ENCODE results near the gene TRIO.

TRIO gene

DNA sequence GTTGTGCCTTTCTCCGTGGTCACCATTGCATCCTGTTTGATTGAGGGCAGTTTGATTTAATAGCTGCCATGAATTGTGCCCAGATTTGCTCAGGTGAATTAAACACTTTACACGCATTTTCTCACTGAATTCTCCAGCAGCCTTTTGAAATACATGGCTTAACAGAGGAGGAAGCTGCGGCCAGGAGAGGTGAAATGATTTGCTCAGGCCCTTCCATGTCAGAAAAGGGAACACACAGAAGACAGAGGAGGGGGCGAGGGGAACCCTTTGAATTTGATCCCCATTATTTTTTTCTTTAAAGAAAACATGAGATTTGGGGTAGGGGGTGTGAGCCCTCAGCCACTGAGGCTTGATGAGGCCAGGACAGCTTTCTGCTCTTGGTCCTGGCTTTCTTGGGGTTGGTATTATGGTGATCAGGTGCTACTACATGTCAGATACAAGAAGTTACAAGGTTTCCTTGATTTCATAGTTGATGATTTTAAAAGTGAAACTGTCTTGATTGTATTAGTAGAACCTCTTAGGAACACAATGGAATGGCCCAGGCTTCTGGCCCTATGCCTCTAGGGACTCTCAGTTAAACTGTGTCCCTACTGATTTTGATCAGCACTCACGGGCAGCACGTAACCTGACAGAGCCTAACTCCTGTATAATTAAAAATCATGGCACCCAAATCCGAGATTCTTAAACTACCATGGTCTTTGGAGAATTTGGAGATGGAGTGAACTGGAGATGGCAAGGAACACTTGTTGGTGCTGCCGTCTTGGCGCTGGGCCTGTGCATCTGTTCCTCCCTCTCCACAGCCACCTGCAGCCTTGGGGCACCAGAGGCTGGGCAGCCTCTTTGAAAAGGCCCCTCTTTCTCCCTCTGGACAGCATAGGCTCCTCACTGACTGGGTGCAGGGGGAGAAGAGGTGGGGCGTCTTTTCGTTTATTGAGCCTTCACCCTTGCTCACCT, 107.9 kb downstream of the TRIO start:
- DNase-seq, result no peak

DNA sequence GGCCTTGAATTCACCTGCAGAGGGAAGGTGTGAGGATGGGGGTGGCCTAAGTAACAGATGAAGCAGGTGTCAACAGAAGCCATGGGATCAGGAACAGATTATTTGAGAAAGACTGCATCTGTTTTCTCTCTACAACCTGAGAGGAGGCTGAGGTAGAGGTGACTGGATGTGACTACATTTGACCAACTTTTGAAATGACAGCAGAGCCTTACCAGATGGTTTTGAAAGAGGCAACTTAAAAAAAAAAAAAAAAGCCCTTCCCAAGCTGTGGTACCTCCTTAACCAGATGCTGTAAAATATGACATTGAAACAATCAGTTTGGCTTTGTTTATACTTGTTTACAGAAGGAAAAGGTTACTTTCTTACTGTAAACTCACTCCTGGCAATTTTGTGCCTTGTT, 108.6 kb downstream of the TRIO start:
- no peak for DNase-seq

DNA sequence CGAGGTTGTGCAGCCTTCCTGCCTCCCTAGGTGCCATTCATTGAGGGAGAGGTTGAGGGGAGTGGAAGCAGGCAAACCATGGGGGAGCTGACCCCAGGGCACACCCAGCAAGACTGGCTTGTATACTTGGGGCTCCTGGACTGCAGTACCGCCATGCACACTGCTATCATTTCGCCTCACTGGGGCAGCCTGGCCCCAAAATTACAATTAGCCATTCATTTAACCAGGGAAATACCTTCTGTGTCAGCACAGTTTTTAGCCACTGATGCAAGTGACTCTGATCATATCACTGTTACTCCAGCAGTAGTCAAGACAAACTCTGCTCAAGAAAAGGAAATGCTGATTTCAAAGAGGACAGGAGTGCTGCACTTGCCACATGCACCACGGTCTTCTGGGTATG, 109.7 kb downstream of the TRIO start:
- no peak for DNase-seq

DNA sequence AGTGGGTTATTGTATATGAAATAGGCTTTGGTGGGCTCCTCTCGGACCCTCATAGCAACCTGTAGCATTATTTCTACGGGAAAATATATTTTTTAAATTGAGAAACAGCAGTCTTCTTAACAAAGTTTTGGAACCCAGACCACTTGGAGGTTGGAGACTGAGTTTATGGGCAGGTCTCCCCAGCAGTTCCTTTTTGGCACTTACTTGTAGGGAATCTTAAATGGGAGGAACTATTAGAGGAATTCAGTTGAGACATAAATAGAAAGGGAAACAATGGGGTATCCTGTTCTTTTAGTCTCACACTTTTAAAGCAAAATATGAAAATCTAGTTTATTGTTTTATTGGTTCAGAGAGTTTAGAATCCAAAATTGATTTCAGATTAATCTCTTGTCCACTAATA, 111.5 kb downstream of the TRIO start:
- no peak for DNase-seq

DNA sequence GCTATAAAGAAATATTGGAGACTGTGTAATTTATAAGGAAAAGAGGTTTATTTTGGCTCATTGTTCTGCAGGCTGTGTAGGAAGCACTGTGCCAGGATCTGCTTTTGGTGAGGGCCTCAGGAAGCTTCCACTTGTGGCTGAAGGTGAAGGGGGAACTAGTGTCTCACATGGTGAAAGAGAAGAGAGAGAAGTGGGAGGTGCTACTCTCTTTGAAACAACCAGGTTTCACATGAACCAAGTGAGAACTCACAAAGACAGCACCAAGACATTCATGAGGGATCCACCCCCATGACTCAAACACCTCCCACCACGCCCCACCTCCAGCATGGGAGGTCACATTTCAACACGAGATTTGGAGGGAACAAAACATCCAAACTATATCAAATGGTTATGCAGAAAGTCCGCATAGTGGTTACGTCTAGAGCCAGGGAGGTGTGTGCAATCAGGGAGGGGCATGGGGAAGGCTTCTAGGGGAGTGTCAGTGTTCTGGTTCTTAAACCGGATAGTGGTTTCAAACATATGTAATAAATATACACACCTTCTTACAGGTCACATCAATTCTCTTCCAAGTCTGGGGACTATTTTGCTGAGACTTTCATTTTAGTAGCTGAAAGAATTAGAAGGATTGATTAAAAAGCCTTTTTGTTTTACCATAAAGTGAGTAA, 113.0 kb downstream of the TRIO start:
- no peak for DNase-seq

DNA sequence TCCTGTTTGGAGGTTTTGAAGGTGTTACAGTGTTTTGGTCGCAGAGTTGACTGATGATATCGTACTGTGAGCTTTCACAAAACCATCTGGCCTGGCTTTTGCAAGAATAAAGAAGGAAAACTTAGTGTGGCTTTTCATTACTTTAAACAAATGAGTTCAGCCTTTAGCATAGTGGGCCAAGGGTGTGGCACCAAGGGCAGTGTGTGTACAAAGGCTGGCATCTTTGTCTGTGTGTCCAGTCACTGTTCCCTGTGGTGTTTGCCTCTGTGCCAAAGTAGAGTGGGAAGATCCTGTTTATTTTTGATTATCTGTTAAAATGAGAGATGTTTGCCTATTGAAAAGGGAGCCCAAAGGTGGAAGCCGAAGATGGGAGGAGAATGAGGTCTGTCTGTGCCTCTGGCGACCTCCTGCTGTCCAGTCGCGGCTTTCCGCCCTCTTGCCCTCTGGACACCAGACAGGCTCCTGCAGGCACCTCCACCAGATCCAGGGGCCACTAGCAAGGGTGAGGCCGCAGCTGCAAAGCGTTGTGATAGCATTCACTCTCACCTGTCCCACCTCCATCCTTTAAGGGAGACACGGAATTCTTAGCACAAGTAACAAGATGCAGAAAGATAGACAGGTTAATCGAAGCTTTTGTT, 113.7 kb downstream of the TRIO start:
- no peak for DNase-seq

DNA sequence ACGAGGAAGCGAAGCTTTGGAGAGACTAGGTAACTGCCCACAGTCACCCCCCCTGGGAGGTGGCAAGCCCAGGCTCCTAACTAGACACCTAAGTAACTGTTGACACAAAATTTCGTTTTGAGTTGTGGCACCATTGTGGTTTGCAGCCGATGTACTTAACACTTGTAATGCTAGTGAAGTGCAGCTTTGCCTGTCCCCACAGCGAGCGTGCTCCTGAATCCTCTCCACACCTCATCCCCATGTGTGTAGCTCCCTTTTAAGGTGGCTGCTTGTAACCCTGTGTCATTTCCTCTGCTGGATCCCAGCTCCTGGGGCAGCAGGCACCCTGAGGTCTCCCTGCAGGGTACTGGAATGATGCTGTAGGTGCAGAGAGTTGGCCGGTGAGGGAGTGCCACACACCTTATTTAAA, 114.9 kb downstream of the TRIO start:
- DNase-seq, result no peak

DNA sequence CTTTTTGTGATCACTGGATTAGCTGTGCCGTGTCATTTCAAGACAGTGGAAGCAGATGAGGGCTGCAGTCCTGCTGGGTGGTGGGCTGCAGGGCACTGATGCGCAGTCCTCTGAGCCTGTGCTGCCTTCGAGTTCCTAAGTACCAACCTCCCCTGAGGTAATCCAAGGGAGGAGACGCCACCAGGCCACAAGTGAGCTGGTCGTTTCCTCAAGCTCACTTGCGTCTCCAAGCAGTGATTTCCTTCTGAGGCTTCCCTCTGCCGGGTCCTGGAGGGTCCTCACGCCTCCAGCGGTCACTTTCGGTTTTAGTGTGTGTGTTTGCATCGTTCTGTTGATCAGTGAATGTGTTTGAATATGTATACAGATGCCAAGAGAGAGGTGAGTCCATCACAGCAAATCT, 115.7 kb downstream of the TRIO start:
- peak; percentile 48 for DNase-seq

DNA sequence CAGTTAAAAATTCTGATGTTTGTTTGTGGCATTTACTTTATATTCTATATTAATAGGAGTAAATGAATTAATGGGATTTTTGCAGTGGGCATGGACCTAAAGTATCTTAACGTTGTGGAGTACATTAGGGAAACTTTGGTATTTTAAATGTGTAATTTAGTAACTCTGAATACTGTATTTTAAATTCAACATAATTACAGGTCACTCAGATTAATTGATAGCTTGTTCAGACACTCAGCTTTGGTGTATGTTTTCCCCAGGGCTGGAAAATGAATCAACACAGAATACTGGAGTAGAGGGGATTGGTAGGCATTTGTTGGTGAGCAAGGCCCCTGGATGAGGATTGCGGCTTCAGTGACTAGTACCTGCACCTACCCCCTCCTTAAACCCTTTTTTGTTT, 117.5 kb downstream of the TRIO start:
- no peak for DNase-seq

DNA sequence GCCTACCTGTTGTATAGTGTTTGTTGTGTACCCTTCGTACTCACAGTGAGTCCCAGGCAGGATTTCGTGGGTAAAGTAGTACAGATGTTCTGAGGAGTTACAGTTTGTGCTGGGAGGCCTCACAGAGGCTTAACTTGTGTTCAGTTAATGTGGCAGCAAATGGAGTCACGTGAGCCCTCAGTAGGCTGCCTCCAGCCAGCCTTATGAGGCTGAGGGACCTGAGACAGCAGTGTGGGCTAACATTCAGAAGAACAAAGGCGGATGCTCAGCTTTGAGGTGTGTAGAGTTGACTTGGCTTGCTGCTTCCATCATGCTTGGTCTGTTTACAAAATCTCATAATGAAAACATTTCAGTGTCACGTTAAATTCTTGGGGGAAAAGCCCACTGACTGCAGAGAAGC, 118.1 kb downstream of the TRIO start:
- no peak for DNase-seq

DNA sequence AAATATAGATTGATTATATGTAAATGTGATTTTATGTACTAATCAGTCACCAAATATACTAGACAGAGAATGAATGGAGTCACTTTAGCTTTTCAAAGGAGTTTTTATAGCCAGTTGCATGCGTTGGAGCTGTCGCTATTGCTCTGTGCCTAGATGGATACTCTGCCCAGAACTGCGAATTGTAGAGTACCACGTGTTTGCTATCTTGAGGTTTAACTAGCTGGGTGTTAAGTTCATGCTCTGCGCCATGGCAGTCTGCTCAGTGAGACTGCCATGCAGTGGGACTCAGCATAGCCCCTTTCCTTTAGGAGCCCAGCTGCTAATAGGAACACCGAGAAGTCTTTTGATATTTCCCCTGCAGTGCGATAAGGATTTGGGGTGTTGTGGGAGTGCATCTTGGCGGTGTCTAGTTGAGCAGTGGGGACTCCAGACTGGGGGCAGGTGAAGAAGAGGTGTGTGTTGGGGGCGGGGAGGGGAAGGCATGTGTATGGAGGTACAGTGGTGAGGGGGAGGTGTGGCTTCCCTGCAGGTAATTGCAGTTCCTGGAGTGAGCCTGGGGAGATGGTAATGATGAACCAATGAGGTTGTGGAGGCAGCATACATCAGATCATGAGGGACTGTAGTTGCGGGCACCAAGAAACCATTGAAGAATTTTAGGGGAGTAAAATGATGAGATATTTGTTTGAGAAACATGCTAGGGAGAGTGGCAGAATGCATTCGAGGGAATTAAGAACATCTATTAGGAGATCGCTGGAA, 118.9 kb downstream of the TRIO start:
- no peak for DNase-seq

DNA sequence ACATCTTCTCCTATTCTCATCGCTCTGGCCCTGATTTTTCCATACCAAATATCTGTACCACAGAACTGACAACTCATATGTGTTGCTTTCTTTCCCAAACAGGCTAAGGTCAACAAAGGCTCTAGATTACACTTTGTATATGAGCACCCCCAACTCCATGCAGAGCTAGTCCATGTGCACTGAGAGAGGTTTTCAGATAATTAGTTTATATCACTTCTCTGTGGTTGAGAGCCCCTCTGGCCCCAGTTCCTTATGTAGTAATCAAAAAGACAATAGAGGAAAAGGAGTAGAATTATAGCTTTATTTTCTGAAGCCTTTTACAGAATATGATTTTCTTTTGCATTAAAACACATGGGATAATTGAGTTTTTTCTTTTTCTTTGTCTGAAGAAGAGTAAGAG, 120.0 kb downstream of the TRIO start:
- no peak for DNase-seq

DNA sequence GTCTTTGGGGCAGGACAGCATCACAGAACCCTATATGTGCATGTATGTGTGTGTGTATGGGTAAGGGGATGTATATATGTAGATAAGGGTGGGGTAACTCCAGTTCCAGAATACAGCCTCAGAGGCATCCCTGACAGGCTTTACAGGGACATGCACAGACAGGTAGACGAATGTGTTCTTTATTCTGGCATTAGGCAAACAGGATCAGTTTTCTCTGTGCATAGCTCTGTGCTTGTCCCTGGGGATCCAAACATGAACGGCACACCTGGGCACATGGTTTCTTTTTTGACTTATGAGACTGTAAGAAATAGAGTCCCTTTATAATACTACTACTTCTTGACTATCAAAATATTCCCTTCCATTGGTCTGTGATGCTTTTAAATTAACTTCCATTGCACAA, 120.6 kb downstream of the TRIO start:
- no peak for DNase-seq

DNA sequence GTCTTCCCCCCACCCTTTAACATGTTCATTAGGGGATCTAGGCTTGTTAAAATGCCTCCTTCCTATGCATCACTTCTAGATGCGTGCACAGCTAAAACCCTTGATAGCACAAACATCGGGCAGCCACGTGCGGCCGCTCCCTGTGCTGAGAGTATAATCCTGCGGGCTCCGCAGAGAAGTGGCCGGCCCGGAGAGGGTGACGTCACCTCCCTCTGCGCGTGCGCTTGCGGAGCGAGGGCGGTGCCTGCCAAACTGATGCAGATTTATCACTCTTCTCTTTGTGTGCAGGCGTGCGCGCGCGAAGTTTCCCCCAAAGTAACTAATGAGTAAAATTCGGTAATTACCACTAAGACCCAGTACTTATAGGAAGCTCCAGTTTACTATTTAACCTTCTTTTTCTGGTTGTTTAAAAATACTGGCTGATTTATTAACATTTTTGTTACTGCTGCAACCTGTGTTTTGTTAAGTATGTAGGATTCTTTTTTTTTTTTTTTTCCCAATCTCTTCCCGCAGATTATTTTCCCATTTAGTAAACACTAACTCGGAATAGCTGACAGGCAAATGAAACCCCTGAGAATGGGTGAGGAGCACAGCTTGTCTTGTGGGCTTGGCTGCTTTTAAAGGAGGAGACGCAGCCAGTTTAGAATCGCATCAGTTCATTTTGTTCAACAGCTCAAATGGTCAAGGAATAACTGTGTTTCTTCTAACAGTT, 121.6 kb downstream of the TRIO start:
- DNase-seq, result peak; percentile 97

DNA sequence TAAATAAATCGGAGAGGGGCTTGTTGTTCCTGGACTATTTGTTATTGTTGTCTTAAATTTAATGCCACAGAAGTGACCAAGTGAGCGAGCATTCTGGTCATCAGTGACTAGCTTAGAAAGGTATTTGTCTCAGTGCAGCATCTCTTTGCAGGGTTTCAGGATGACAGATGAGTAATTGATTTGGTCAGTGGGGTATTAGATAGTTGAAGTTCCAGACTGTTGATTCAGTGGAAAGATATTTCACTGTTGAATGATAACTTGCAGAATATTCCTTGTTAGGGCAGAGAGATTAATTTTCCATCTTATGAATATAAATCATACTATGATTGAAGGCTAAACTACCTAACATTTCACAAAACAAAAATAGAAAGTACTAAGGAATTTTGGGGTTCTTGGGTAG, 122.4 kb downstream of the TRIO start:
- DNase-seq, result no peak

DNA sequence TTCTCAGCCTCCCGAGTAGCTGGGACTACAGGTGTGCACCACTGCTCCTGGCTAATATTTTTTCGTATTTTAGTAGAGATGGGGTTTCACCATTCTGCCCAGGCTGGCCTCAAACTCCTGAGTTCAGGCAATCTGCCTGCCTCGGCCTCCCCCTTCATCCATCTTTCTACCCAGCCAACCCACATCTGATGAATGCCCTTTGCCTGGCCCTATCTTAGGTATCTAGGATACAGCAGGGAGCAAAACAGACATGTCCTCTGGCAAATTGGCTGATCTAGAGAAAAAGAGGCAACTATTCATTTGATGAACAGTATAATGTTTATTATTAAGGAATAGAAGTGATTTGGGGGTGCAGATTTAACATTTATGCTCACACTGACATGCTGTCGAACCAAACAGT, 123.0 kb downstream of the TRIO start:
- DNase-seq, result no peak

DNA sequence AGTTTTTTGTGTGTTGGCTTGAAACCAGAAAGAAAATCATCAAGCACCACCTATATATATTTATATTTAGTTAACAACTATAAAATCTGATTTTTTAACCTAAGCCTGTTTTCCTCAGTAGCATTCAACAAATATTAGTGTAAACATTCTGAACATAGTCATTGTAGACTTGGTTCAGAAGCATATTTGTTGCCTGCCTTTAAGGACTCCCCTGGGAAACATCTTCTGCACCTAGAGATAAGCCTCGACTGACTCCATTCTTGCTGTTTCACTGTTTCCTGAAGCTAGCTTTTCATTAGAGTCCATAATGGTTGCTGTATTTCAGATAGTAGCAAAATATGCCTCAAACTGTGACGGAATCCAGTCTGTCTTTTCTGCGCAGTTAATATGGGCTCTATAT, 123.5 kb downstream of the TRIO start:
- DNase-seq, result no peak

DNA sequence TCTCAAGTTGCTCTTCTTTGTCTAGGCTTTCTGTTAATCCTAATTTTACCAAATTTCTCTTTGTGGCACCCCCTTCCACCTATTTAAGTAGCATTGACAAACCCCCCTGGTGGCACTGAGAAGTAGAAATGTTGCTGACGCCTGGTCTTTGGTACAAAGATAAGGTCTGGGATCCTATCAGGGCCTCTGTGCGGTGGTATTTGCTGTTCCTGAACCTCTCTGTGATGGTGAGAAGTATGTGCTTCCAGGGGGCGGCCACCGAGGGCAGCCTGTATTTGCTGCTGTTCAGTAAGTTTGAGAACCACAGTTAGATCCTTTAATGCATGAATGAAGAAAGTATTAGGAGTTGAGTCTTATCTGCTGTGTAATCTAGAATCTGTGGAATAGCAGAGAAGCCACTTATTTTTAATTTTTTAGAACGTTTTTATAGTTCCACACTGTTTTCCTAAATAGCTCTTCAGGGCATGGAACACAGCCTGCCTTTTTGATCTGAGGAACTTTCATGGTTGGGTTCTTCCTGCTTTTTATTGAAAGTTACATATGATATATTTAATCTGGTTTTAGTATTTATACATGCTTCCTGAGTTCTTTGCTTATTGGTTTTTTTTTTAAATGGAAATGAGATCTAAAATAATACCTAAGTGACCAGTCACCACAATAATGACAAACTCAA, 124.2 kb downstream of the TRIO start:
- no peak for DNase-seq

DNA sequence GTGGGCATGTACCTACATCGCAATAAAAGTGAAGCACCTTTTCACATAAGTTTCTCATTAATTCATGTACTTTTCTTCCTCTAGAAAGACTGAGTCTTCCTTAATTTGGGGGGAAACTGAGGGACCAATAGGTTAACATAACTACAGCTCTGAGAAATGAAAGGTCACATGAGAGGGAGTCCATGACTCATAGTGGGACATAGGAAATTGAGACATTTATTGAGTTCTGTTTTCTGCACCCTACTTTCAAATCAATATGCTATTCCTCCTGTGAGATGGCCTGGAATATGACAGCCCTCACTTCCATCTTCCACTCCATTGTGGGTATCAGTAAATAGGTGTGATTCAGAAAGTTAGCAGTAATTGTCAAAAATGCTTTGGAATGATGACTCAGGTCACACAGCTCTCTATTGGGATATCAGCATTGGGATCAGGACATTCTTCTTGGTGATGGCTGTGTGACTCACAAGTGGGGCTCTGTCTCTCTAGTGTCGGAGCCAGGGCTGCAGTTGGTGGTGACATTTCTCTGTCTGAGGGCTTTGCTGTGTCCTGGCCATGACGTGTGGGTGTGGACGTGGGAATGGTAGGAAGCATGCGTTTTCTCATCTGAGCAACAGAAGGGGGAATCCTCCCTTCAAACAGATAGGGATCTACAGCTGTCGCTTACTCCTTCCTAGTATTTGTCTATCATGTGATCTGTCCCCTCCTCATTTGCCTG, 125.0 kb downstream of the TRIO start:
- DNase-seq, result no peak

DNA sequence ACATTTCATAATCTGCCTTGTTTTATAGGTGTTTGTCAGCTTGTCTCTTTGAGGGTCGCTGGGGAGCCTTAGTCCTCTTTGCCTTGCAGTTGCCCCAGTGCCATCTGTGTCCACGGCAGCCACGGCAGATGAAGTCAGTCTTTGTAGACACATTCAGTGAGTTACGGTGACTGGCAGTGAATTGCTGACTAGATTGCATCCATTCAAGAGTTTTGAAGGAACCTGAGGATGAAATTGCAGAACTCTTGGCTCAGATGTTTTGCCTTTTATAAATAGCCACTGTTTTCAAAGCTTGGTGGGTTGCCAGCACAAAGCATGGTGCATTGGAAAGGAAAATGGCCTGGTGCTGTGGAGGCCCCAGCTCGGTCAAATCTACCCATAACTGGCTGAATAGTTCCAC, 125.6 kb downstream of the TRIO start:
- no peak for DNase-seq

DNA sequence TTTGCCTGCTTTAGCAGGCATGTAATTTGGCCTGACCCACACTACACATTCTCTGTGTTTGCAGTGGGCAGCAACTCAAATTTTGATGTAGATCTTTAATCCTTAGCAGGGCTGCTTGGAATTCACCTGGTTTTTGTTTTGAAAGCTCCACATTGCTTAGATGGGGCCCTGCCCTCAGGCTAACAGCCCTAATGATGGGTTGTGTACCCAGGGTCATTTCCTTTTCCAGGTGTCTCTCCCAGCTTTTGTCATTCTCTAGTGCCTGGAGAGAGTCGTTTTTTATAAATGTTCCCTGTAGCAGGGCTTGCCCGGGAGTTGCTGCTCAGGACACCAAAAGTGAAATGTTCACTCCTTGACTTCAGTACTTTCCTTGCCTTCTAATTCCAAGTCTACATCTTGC, 126.3 kb downstream of the TRIO start:
- no peak for DNase-seq
